Panc1 (cell line): ENCODE results near the gene RNF169. TPM values are rescaled to one million over a fixed set of nuclear protein-coding genes. Genes with fewer than 3 reads are reported as not detected.

Experiments used
- ATAC-seq: fragments of 200-7000 bp; cut with Tn5 transposase; 2 replicates; pipeline ENCODE4 v1.9.1; 2020; ENCODE audit warnings: mild to moderate bottlenecking, moderate library complexity
- BruUV-seq: library from RNA; stranded (reverse); fragments of 400-500 nt; replicated peaks from 2 replicates; lab custom pipeline; 2021; lab: Mats Ljungman, UMichigan
- CTCF ChIA-PET: fragments of 300-600 bp; sonication (Branson Sonifier 250); formaldehyde crosslinking; loops from one replicate; lab custom pipeline; 2022; ENCODE audit warnings: antibody characterized with exemption; lab: Charles Lee
- POLR2A ChIA-PET: fragments of 300-600 bp; sonication (Branson Sonifier 250); formaldehyde crosslinking; loops from one replicate; lab custom pipeline; 2022; ENCODE audit warnings: antibody characterized with exemption; lab: Charles Lee
- DNase-seq: peaks from one replicate; pipeline ENCODE4 v3.0.0-alpha.2; 2010; ENCODE audit warnings: low read depth, low spot score
- H3K27ac ChIP-seq: 2 replicates; pipeline ENCODE4 v1.5.1; 2011; ENCODE audit warnings: mild to moderate bottlenecking, low read length, inconsistent platforms
- H3K27me3 ChIP-seq: fragments of 200-500 bp; sonication (Bioruptor generic); 2 replicates; pipeline ENCODE4 v1.6.0; 2014; ENCODE audit warnings: low read length, inconsistent platforms; ENCODE audit not compliant: control insufficient read depth, insufficient read depth
- H3K36me3 ChIP-seq: fragments of 200-500 bp; sonication (Bioruptor generic); 2 replicates; pipeline ENCODE4 v1.5.1; 2014; ENCODE audit warnings: inconsistent platforms, mild to moderate bottlenecking, low read length, moderate library complexity; ENCODE audit not compliant: control insufficient read depth, insufficient read depth
- H3K4me1 ChIP-seq: 2 replicates; pipeline ENCODE4 v1.5.1; 2011; ENCODE audit warnings: inconsistent platforms, mild to moderate bottlenecking, low read length, moderate library complexity; ENCODE audit not compliant: control insufficient read depth, insufficient read depth
- H3K4me3 ChIP-seq, 2 experiments: 2 replicates each; pipeline ENCODE4 v1.5.1; 2011 to 2012; ENCODE audit warnings: low read depth in 2 of 2, low read length in 2 of 2, mild to moderate bottlenecking in 2 of 2, inconsistent platforms in 1 of 2, moderate library complexity in 1 of 2
- H3K9me3 ChIP-seq: fragments of 200-500 bp; sonication (Bioruptor generic); 2 replicates; pipeline ENCODE4 v1.5.1; 2014; ENCODE audit warnings: low read depth, mild to moderate bottlenecking, inconsistent platforms, low read length, moderate library complexity; ENCODE audit not compliant: control insufficient read depth, insufficient read depth
- CTCF ChIP-seq: fragments of 450-650 bp; IDR thresholded peaks from 2 replicates; pipeline ENCODE4 v1.5.1; 2017; ENCODE audit warnings: mild to moderate bottlenecking
- POLR2AphosphoS5 ChIP-seq: IDR thresholded peaks from 2 replicates; pipeline ENCODE4 v1.6.1; 2012; ENCODE audit warnings: mild to moderate bottlenecking, low read depth, low read length, moderate library complexity
- SIN3A ChIP-seq: IDR thresholded peaks from 2 replicates; pipeline ENCODE4 v1.6.1; 2012; ENCODE audit warnings: low read depth, mild to moderate bottlenecking, low read length, moderate library complexity, borderline replicate concordance; ENCODE audit not compliant: insufficient read depth
- TCF7L2 ChIP-seq: IDR thresholded peaks from 2 replicates; pipeline ENCODE4 v1.6.1; 2011; ENCODE audit warnings: mild to moderate bottlenecking, low read depth, low read length, inconsistent platforms
- in situ Hi-C: cut with HindIII; loops from 2 replicates; pipeline ENCODE4 v1.10.0; 2016; ENCODE audit warnings: low sequenced_read_pairs, low pct_unique_long_range_greater_than_20kb
- intact Hi-C: fragments of 100-400 bp; cut with micrococcal nuclease; formaldehyde crosslinking; loops from one replicate; pipeline ENCODE4 v1.10.0; 2022; ENCODE audit not compliant: unreplicated experiment
- total RNA-seq: library from RNA; stranded (reverse); gene quantifications from one replicate; pipeline ENCODE4 v1.2.1, GENCODE V29; 2021; ENCODE audit not compliant: unreplicated experiment
- TF ChIP-seq, protein P1 (sequence below), 2 experiments: IDR thresholded peaks; 2 replicates each; pipeline ENCODE4 v1.6.1; 2011 to 2012; ENCODE audit warnings: low read depth in 2 of 2, control low read depth in 1 of 2, low read length in 1 of 2, mild to moderate bottlenecking in 1 of 2, moderate library complexity in 1 of 2; ENCODE audit not compliant: insufficient read depth in 1 of 2

The RNF169 gene
- total RNA-seq, 1 experiment from 2014 or later: 23.6 TPM

DNA sequence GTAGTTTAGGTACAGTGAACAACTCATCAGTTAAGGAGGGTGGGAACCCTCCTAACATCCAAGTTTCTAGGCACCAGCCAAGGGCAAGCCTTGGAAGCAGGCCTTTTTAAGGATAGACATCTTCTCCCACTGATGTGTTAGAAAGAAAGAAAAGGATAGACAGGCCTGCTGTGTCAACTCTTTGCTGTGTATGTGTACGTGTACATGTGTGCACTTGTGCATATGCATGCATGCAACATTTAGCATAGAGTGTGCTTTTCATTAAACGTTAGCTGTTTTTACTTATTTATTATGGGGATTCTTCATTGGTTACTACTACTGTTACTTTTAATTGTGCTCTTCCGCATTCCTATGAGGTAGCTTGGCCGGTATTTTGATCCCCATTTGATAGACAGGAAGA lies 36.1 kb downstream of the RNF169 start:
- in situ Hi-C loops: no loop called here
- H3K27ac ChIP-seq: no peak overlapping the region
- TF ChIP-seq POLR2AphosphoS5 (no peak), SIN3A (no peak), TCF7L2 (no peak), CTCF (no peak)
- TF ChIP-seq, protein P1, sequence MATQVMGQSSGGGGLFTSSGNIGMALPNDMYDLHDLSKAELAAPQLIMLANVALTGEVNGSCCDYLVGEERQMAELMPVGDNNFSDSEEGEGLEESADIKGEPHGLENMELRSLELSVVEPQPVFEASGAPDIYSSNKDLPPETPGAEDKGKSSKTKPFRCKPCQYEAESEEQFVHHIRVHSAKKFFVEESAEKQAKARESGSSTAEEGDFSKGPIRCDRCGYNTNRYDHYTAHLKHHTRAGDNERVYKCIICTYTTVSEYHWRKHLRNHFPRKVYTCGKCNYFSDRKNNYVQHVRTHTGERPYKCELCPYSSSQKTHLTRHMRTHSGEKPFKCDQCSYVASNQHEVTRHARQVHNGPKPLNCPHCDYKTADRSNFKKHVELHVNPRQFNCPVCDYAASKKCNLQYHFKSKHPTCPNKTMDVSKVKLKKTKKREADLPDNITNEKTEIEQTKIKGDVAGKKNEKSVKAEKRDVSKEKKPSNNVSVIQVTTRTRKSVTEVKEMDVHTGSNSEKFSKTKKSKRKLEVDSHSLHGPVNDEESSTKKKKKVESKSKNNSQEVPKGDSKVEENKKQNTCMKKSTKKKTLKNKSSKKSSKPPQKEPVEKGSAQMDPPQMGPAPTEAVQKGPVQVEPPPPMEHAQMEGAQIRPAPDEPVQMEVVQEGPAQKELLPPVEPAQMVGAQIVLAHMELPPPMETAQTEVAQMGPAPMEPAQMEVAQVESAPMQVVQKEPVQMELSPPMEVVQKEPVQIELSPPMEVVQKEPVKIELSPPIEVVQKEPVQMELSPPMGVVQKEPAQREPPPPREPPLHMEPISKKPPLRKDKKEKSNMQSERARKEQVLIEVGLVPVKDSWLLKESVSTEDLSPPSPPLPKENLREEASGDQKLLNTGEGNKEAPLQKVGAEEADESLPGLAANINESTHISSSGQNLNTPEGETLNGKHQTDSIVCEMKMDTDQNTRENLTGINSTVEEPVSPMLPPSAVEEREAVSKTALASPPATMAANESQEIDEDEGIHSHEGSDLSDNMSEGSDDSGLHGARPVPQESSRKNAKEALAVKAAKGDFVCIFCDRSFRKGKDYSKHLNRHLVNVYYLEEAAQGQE (IDR thresholded peaks at IDR 0.05; ENCODE audit: insufficient read depth in 1 of 2, low read depth in 2 of 2, low read length in 1 of 2): no peak
- ChIA-PET POLR2A (no interaction called here), CTCF (no interaction called here)
- no peaks in the 10 kb centered on the region for H3K27me3 ChIP-seq
- H3K36me3 ChIP-seq: no peaks in the 10 kb centered on the region
- DNase-seq: no peak
- no peaks in the 10 kb centered on the region for H3K9me3 ChIP-seq
- no TSS peak for BruUV-seq
- no peak; the same call in 1 of the 2 replicates for ATAC-seq
- intact Hi-C loops: no loop called here
- no peak overlapping the region for H3K4me3 ChIP-seq
- peaks cover 15% of the 10 kb centered on the region for H3K4me1 ChIP-seq

GRCh38 chr11:74786574-74786973 lies 37.9 kb downstream of the RNF169 start:
- no peak overlapping the region for H3K4me3 ChIP-seq
- ChIA-PET POLR2A (no interaction called here), CTCF (no interaction called here)
- intact Hi-C loops (no loop called here), in situ Hi-C loops (no loop called here)
- peaks cover 4% of the 10 kb centered on the region; the same call in 1 of the 2 replicates for H3K36me3 ChIP-seq
- H3K27me3 ChIP-seq: no peaks in the 10 kb centered on the region
- no peaks in the 10 kb centered on the region for H3K9me3 ChIP-seq
- peaks cover 11% of the 10 kb centered on the region for H3K4me1 ChIP-seq
- no peak for ATAC-seq
- TF ChIP-seq TCF7L2 (no peak), SIN3A (no peak), CTCF (no peak)
- TF ChIP-seq, protein P1 (IDR thresholded peaks at IDR 0.05; ENCODE audit: insufficient read depth in 1 of 2, low read depth in 2 of 2, low read length in 1 of 2): no peak
- H3K27ac ChIP-seq: no peak overlapping the region
- no peak for DNase-seq
- BruUV-seq: no TSS peak
